Karpas-422 (cell line): ENCODE measurements around the gene RAB3GAP2. TPM values are rescaled to one million over a fixed set of nuclear protein-coding genes. Genes with fewer than 3 reads are reported as not detected.
A peak's percentile ranks its signal among the peaks of the same experiment; 100 is the strongest.
"Not testable (repeated sequence)": the region's sequence is repeated elsewhere in the genome, so short reads cannot be mapped to it uniquely, and the experiment has no call there.

ENCODE experiments used
- DNase-seq: peaks from one replicate; pipeline ENCODE4 v3.0.0-alpha.2; 2015
- H2AFZ ChIP-seq: fragments of 200-600 bp; sonication (generic); 2 replicates; pipeline ENCODE4 v1.6.1; 2014; ENCODE audit warnings: antibody characterized with exemption, low read length, mixed read lengths
- H3K27ac ChIP-seq: fragments of 200-600 bp; sonication (generic); 2 replicates; pipeline ENCODE4 v1.5.1; 2014; ENCODE audit warnings: mild to moderate bottlenecking, low read length, moderate library complexity
- H3K27me3 ChIP-seq: fragments of 200-600 bp; sonication (generic); 2 replicates; pipeline ENCODE4 v1.6.1; 2014; ENCODE audit warnings: low read length, mixed read lengths
- H3K36me3 ChIP-seq: fragments of 200-600 bp; sonication (generic); 2 replicates; pipeline ENCODE4 v1.6.1; 2014; ENCODE audit warnings: low read length, mixed read lengths; ENCODE audit not compliant: insufficient read depth
- H3K4me1 ChIP-seq: fragments of 200-600 bp; sonication (generic); 2 replicates; pipeline ENCODE4 v1.6.1; 2014; ENCODE audit warnings: mild to moderate bottlenecking, low read length, mixed read lengths
- H3K4me2 ChIP-seq: fragments of 200-600 bp; sonication (generic); 2 replicates; pipeline ENCODE4 v1.6.1; 2014; ENCODE audit warnings: low read length, low read depth, mild to moderate bottlenecking; ENCODE audit not compliant: poor library complexity, severe bottlenecking
- H3K4me3 ChIP-seq: fragments of 200-600 bp; sonication (generic); 2 replicates; pipeline ENCODE4 v1.5.1; 2014; ENCODE audit warnings: mild to moderate bottlenecking, antibody characterized with exemption, low read length, mixed read lengths
- H3K79me2 ChIP-seq: fragments of 200-600 bp; sonication (generic); 2 replicates; pipeline ENCODE4 v1.6.1; 2014; ENCODE audit warnings: mild to moderate bottlenecking, low read length, mixed read lengths
- H3K9ac ChIP-seq: fragments of 200-600 bp; sonication (generic); 2 replicates; pipeline ENCODE4 v1.6.0; 2014; ENCODE audit warnings: low read length
- H3K9me2 ChIP-seq: fragments of 200-600 bp; sonication (generic), shearing (Covaris generic); replicated peaks from 2 replicates; pipeline ENCODE4 v1.6.0; 2014; ENCODE audit warnings: mild to moderate bottlenecking, low read length, moderate library complexity; ENCODE audit not compliant: insufficient read depth
- H3K9me3 ChIP-seq: fragments of 300-700, 200-600 bp; sonication (generic); 2 replicates; pipeline ENCODE4 v1.6.1; 2014; ENCODE audit warnings: low read length, mixed read lengths
- H4K20me1 ChIP-seq: fragments of 200-600 bp; sonication (generic); 2 replicates; pipeline ENCODE4 v1.6.1; 2014; ENCODE audit warnings: mild to moderate bottlenecking, antibody characterized with exemption, low read length, low read depth; ENCODE audit not compliant: insufficient read depth
- total RNA-seq: library from RNA; depleted of rRNA; stranded (reverse); fragments of >200 nt; shearing (Covaris generic); gene quantifications from 2 replicates; pipeline ENCODE4 v1.2.3, GENCODE V29; 2014; ENCODE audit warnings: low replicate concordance

The RAB3GAP2 gene
- total RNA-seq, 1 experiment from 2014 or later: 64.6 TPM

DNA sequence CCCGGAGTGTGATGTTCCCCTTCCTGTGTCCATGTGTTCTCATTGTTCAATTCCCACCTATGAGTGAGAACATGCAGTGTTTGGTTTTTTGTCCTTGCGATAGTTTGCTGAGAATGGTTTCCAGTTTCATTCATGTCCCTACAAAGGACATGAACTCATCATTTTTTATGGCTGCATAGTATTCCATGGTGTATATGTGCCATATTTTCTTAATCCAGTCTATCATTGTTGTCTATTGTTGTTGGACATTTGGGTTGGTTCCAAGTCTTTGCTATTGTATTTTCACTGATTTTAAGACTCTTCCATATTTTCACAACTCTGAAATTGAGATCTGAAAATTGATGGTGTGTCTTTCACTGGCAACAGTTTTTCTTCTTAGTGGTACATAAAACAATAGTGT is 67.5 kb downstream of the RAB3GAP2 start:
- not testable (repeated sequence) for H3K27ac ChIP-seq, H3K9me3 ChIP-seq, H3K9me2 ChIP-seq, H3K4me2 ChIP-seq, H3K9ac ChIP-seq, DNase-seq, H3K27me3 ChIP-seq, H3K79me2 ChIP-seq, H3K4me1 ChIP-seq, H2AFZ ChIP-seq, H3K4me3 ChIP-seq, H4K20me1 ChIP-seq
- H3K36me3 ChIP-seq: peaks cover 57% of the 10 kb centered on the region

DNA sequence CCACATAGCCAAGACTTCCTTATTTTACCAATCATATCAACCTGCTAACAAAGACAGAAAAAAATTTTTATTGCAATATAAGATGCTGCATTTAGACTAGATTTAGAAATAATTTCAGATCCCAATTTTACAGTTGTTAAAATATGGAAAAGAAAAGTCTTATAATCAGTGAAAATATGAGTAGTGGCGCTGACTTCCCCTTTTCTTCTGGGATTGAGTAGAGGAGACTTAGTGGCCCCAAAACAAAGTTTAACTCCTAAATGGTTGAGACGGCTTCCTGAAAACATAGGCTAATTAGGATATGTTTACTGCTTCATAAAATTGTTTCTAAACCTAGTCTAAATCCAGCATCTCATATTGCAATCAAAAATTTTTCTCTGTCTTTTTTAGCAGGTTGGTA is 68.4 kb downstream of the RAB3GAP2 start:
- no peak overlapping the region for H3K9ac ChIP-seq
- DNase-seq: no peak
- H3K27ac ChIP-seq: no peak overlapping the region
- no peaks in the 10 kb centered on the region for H3K27me3 ChIP-seq
- no peak overlapping the region for H2AFZ ChIP-seq
- H3K9me3 ChIP-seq: no peaks in the 10 kb centered on the region
- 0 out of 2 replicates have a peak, but pooled peaks cover 4% of the 10 kb centered on the region for H3K79me2 ChIP-seq
- no peaks in the 10 kb centered on the region for H3K9me2 ChIP-seq
- no peaks in the 10 kb centered on the region for H4K20me1 ChIP-seq
- H3K4me1 ChIP-seq: peaks cover 3% of the 10 kb centered on the region; the same call in 1 of the 2 replicates
- peaks cover 53% of the 10 kb centered on the region for H3K36me3 ChIP-seq
- H3K4me2 ChIP-seq: no peak overlapping the region
- no peak overlapping the region for H3K4me3 ChIP-seq

DNA sequence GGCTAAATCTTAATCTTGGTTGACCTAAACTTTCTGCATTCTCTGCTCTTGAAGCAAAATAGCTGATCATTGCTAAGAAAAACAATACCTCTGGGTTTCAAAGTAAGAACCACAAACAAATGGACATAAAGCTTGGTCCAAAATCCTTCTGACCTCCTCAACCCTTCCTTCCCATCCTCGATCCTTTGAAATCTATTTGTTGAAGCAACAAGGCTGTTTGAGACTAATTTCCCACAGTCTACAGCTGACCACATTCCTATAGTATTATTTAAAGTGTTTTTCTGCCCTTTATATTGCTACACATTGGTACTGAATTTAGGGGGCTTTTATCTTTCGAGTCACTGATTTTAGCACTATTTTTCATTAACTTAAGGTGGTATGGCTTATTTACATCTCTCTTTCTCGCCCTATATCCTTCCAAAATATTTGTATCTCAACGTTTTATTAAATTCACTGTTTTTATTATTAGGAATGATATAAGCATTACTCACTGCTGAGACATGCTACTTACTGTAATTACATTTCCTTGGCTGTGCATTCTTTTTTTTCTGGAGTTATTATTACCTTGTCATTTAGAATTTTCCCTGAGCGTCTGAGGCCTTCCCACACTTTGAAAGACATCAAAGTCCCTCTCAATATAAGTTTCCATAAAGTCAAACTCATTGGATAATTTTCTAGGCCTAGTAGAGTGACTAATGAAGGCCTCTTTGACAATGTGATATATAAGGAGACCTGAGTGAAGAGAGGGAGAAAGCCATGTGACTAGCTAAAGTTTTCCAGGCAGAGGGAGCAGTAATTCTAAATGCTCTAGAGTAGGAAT is 73.9 kb downstream of the RAB3GAP2 start:
- Histone ChIP-seq H3K4me3 (no peak overlapping the region), H3K27me3 (no peaks in the 10 kb centered on the region), H3K9me2 (no peaks in the 10 kb centered on the region), H3K9me3 (no peaks in the 10 kb centered on the region), H3K79me2 (no peaks in the 10 kb centered on the region), H4K20me1 (no peaks in the 10 kb centered on the region), H3K4me2 (no peak overlapping the region), H3K27ac (no peak overlapping the region), H3K36me3 (peaks cover 45% of the 10 kb centered on the region; the same call in 1 of the 2 replicates), H3K9ac (no peak overlapping the region), H2AFZ (no peak overlapping the region), H3K4me1 (no peaks in the 10 kb centered on the region)
- no peak for DNase-seq

GRCh38 chr1:220195701-220196100 is 76.6 kb downstream of the RAB3GAP2 start:
- Histone ChIP-seq H3K79me2 (no peaks in the 10 kb centered on the region), H3K9ac (no peak overlapping the region), H3K36me3 (peaks cover 48% of the 10 kb centered on the region; the same call in 1 of the 2 replicates), H3K4me1 (no peaks in the 10 kb centered on the region), H3K27me3 (no peaks in the 10 kb centered on the region), H3K27ac (no peak overlapping the region), H3K4me2 (no peak overlapping the region), H2AFZ (no peak overlapping the region), H4K20me1 (no peaks in the 10 kb centered on the region), H3K9me3 (no peaks in the 10 kb centered on the region), H3K9me2 (no peaks in the 10 kb centered on the region), H3K4me3 (no peak overlapping the region)
- DNase-seq: no peak

DNA sequence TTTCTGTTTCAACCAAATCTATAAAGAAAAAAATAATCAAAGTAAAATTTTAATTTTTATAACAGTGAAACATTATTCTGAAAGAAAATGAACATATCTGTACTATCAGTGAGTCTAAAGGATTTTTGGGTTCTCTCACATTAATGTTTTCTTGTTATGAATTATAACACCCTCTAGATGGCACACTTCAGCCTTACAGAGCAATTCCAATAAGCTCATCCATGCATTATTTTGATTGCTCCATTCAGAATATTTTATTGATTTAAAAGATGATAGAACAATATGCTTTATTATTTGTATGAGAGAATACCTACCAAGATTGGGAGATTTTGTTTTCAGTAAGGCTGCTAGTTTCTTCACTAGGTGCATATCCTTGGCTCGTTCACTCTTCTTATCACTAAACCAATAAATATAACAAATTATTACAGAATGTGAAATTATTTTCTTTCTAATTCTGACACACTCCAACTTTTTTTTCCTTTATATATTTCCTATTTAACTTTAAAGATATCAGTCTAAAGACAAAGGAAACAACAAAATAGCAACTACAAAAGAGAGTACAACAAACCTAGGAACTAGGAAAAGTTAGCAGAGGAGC is 82.4 kb downstream of the RAB3GAP2 start:
- Histone ChIP-seq H3K36me3 (peaks cover 45% of the 10 kb centered on the region), H3K9me3 (no peaks in the 10 kb centered on the region), H2AFZ (no peak overlapping the region), H3K27me3 (no peaks in the 10 kb centered on the region), H3K79me2 (0 out of 2 replicates have a peak, but pooled peaks cover 6% of the 10 kb centered on the region), H3K9ac (no peak overlapping the region), H3K4me1 (no peaks in the 10 kb centered on the region), H3K9me2 (no peaks in the 10 kb centered on the region), H3K4me2 (no peak overlapping the region), H3K4me3 (no peak overlapping the region), H3K27ac (no peak overlapping the region), H4K20me1 (no peaks in the 10 kb centered on the region)
- peak; percentile 67 for DNase-seq

DNA sequence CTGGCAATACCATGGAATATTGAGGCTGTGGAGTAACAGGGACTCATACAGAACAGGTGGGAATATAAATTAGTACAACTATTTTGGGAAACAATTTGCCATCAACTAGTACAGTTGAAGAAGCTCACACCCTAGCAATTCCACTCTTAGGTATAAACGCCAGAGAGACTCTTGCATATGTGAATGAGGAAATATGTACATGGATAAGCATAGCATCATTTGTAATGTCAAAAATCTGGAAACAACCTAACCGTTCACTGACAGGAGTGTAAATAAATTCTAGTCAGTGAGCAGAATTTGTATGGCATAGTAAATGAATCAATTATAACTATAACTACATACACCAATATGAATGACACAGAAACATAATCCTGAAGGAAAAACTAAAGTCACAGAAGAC is 83.7 kb downstream of the RAB3GAP2 start:
- Histone ChIP-seq H3K27ac (no peak overlapping the region), H4K20me1 (no peaks in the 10 kb centered on the region), H3K27me3 (no peaks in the 10 kb centered on the region), H3K4me1 (no peaks in the 10 kb centered on the region), H3K4me3 (no peak overlapping the region), H3K9me2 (no peaks in the 10 kb centered on the region), H3K9ac (no peak overlapping the region), H2AFZ (no peak overlapping the region), H3K79me2 (0 out of 2 replicates have a peak, but pooled peaks cover 6% of the 10 kb centered on the region), H3K36me3 (peaks cover 38% of the 10 kb centered on the region), H3K4me2 (no peak overlapping the region), H3K9me3 (no peaks in the 10 kb centered on the region)
- no peak for DNase-seq

GRCh38 chr1:220186752-220187151 is 85.5 kb downstream of the RAB3GAP2 start:
- Histone ChIP-seq H3K9me3 (no peaks in the 10 kb centered on the region), H3K9me2 (no peaks in the 10 kb centered on the region), H3K27me3 (no peaks in the 10 kb centered on the region), H3K79me2 (0 out of 2 replicates have a peak, but pooled peaks cover 6% of the 10 kb centered on the region), H3K4me3 (no peak overlapping the region), H3K36me3 (peaks cover 31% of the 10 kb centered on the region), H2AFZ (no peak overlapping the region), H3K9ac (no peak overlapping the region), H4K20me1 (no peaks in the 10 kb centered on the region), H3K4me1 (no peaks in the 10 kb centered on the region), H3K4me2 (no peak overlapping the region), H3K27ac (no peak overlapping the region)
- DNase-seq: no peak

DNA sequence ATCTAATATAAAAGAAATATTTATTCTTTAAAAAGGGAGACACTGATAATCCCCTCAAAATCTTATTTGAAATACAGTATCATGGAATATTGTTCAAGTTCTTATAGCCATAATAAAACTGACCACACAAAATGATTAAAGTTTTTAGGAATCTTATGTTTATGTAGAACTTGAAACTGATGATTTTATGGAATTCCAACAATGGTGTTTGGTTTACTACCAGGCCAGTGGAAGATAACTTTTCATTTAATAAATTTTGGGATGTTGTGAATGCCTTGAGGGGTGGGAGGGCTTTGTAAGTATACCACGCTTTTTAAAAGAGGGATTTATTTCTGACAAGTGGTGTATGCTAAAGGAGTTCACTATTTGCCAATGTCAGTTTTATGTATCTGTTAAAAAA is 87.7 kb downstream of the RAB3GAP2 start:
- Histone ChIP-seq H3K36me3 (peaks cover 37% of the 10 kb centered on the region), H3K4me1 (no peaks in the 10 kb centered on the region), H3K4me2 (no peak overlapping the region), H3K9me3 (no peaks in the 10 kb centered on the region), H3K9me2 (no peaks in the 10 kb centered on the region), H4K20me1 (no peaks in the 10 kb centered on the region), H3K27ac (no peak overlapping the region), H3K27me3 (no peaks in the 10 kb centered on the region), H2AFZ (no peak overlapping the region), H3K4me3 (no peak overlapping the region), H3K79me2 (peaks cover 13% of the 10 kb centered on the region; the same call in 1 of the 2 replicates), H3K9ac (no peak overlapping the region)
- no peak for DNase-seq
